ENCODE measurements around the gene ANKRD45. TPM values are rescaled to one million over a fixed set of nuclear protein-coding genes. Genes with fewer than 3 reads are reported as not detected.
A peak's percentile ranks its signal among the peaks of the same experiment; 100 is the strongest.

Gene ANKRD45
- total and polyA plus RNA-seq, 2 of the 8 experiments (the other 6 are each of a cell fraction or from before 2014, with no cell fraction given): 0.41 to 2.8 TPM

DNA sequence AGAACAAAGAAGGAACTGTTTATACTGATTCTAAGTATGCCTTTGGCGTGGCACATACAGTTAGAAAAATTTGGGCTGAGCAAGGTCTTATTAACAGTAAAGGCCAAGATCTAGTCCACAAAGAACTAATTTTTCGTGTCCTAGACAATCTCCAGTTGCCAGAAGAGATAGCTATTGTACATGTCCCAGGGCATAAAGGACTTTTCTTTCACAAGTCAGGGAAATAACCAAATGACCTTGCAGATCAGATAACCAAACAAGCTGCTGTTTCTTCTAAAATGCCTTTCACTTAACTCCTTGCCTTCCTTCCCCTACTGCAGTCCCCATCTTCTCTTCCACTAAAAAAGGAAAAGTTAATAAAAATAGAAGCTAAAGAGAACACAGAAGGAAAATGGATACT is 30.5 kb downstream of the ANKRD45 start:
- peak; percentile 85 for TF ChIP-seq POLR2AphosphoS5 (IDR thresholded peaks at IDR 0.05; ENCODE audit: low read depth, low read length)
- TF ChIP-seq, protein P1, sequence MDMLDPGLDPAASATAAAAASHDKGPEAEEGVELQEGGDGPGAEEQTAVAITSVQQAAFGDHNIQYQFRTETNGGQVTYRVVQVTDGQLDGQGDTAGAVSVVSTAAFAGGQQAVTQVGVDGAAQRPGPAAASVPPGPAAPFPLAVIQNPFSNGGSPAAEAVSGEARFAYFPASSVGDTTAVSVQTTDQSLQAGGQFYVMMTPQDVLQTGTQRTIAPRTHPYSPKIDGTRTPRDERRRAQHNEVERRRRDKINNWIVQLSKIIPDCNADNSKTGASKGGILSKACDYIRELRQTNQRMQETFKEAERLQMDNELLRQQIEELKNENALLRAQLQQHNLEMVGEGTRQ (IDR thresholded peaks at IDR 0.05; ENCODE audit: low read length): no peak
- peak; percentile 13 for TF ChIP-seq TAF7 (optimal IDR thresholded peaks at IDR 0.05; ENCODE audit: borderline replicate concordance, low read depth, low read length)
- peak; percentile 56 to 87 for TF ChIP-seq POLR2A (IDR thresholded peaks at IDR 0.05; ENCODE audit: control extremely low read depth in 1 of 2, low read depth in 2 of 2, low read length in 2 of 2)
- peaks cover 0 to 15% (median 2%) of the 10 kb centered on the region in 4 experiments; a peak in 5 of 8 replicates for H3K36me3 ChIP-seq (ENCODE audit: control insufficient read depth in 2 of 4, insufficient read depth in 4 of 4, low read length in 3 of 4)
- no peak overlapping the region for H3K4ac ChIP-seq (replicated peaks; ENCODE audit: insufficient read length, low read depth, low read length)
- H2BK12ac ChIP-seq (ENCODE audit: low read depth, low read length): no peak overlapping the region
- no peak for DNase-seq (ENCODE audit: low read depth in 1 of 2, low spot score in 2 of 2)
- H4K5ac ChIP-seq (ENCODE audit: insufficient read length, low read depth, low read length): no peak overlapping the region
- H2AFZ ChIP-seq (ENCODE audit: low read length): no peak overlapping the region
- peaks cover 0 to 2% (median under 1%) of the 10 kb centered on the region in 4 experiments; a peak in 4 of 7 replicates for H3K4me1 ChIP-seq (replicated peaks in 1 of 4; ENCODE audit: control insufficient read depth in 3 of 4, insufficient read depth in 4 of 4, low read length in 3 of 4)
- peak overlapping the region; percentile 79 to 98 (median 93) for H3K9ac ChIP-seq (replicated peaks in 1 of 4; ENCODE audit: extremely low read depth in 1 of 4, low read depth in 3 of 4, low read length in 3 of 4)
- H3K14ac ChIP-seq (ENCODE audit: insufficient read length): no peak overlapping the region
- peaks cover 0 to 45% of the 10 kb centered on the region in 2 experiments; a peak in 2 of 4 replicates for H3K79me2 ChIP-seq (ENCODE audit: control insufficient read depth in 1 of 2, insufficient read depth in 2 of 2, low read length in 2 of 2)
- H3K9me3 ChIP-seq (ENCODE audit: insufficient read depth in 2 of 2, low read depth in 1 of 2, low read length in 1 of 2): no peaks in the 10 kb centered on the region
- H4K20me1 ChIP-seq (replicated peaks in 1 of 2; ENCODE audit: control insufficient read depth in 1 of 2, insufficient read depth in 2 of 2, low read length in 2 of 2): no peaks in the 10 kb centered on the region
- H2AK5ac ChIP-seq (ENCODE audit: low read depth, low read length): no peak overlapping the region
- no peak overlapping the region for H2BK15ac ChIP-seq (ENCODE audit: low read length)
- ChIA-PET POLR2A (ENCODE audit: partially characterized antibody) (interaction anchor here (0.6 to 4.7 kb wide), 12 partner anchors 9 to 383 kb away, joined by 3 to 23 read pairs (median 4); partner anchors contain the start of genes GAS5, PRDX6, RC3H1 and ZBTB37), CTCF (ENCODE audit: partially characterized antibody) (interaction anchor here (1.0 to 2.4 kb wide), 3 partner anchors 175 to 209 kb away, joined by 3 to 6 read pairs (median 6); no protein-coding TSS in a partner anchor)
- no peak overlapping the region for H3K56ac ChIP-seq (replicated peaks; ENCODE audit: insufficient read length, low read depth, low read length)
- H3K23ac ChIP-seq (ENCODE audit: insufficient read length): no peak overlapping the region
- H2BK5ac ChIP-seq (ENCODE audit: low read depth, low read length): no peak overlapping the region
- 70% methylated on average over 2 of the region's 2 CpGs; no CpG with 5 or more reads in 1 of the 2 experiments for WGBS, 2 experiments (ENCODE audit: extremely low coverage in 1 of 2, insufficient coverage in 1 of 2, insufficient read length in 1 of 2, insufficient replicate concordance in 2 of 2, low coverage in 1 of 2, low lambda C conversion rate in 2 of 2, missing lambda C conversion rate in 1 of 2)
- H3K18ac ChIP-seq (ENCODE audit: extremely low read depth, low read length): no peak overlapping the region
- H4K8ac ChIP-seq (ENCODE audit: extremely low read depth, insufficient read depth, low read length): no peak overlapping the region
- no peak overlapping the region for H2BK120ac ChIP-seq (replicated peaks; ENCODE audit: low read depth, low read length)
- no peaks in the 10 kb centered on the region for H3K79me1 ChIP-seq (ENCODE audit: low read depth, low read length)
- H3K27me3 ChIP-seq (replicated peaks in 1 of 4; ENCODE audit: control insufficient read depth in 3 of 4, extremely low read depth in 1 of 4, insufficient read depth in 3 of 4, low read length in 3 of 4): no peaks in the 10 kb centered on the region
- H3K27ac ChIP-seq (ENCODE audit: low read depth, low read length): peak overlapping the region; percentile 17; the same call in 1 of the 2 replicates
- FAIRE-seq: no peak
- no peak overlapping the region for H4K91ac ChIP-seq (replicated peaks; ENCODE audit: insufficient read length, low read length)
- H3K4me3 ChIP-seq (ENCODE audit: extremely low read depth in 1 of 4, insufficient read depth in 2 of 4, low read depth in 3 of 4, low read length in 4 of 4): peak overlapping the region; percentile 11 to 61 (median 36); a peak in 6 of 8 replicates
- peak overlapping the region; percentile 48 to 73; a peak in 3 of 4 replicates for H3K4me2 ChIP-seq (ENCODE audit: insufficient read depth in 1 of 2, low read depth in 2 of 2, low read length in 2 of 2)
- H2BK20ac ChIP-seq (ENCODE audit: low read length): no peak overlapping the region
- no peaks in the 10 kb centered on the region; the same call in 1 of the 2 replicates for H3K23me2 ChIP-seq (ENCODE audit: low read depth, low read length)
